ENCODE results near the gene FTCDNL1.

GRCh38 chr2:199744724-199745123, 106.3 kb downstream of the FTCDNL1 start:
- TF ChIP-seq CTCF (conservative IDR thresholded peaks at IDR 0.05; ENCODE audit: low read depth, low read length) (no peak), EZH2 (IDR thresholded peaks at IDR 0.05; ENCODE audit: low read length, unreplicated experiment) (no peak)

Measured in PC-3 (cell line).